Measurements from ENCODE around the gene CFAP69. TPM values are rescaled to one million over a fixed set of nuclear protein-coding genes. Genes with fewer than 3 reads are reported as not detected.

Gene CFAP69
- total and polyA plus RNA-seq, 2 of the 8 experiments (the other 6 are each of a cell fraction or from before 2014, with no cell fraction given) = 1.00 to 3.8 TPM

DNA sequence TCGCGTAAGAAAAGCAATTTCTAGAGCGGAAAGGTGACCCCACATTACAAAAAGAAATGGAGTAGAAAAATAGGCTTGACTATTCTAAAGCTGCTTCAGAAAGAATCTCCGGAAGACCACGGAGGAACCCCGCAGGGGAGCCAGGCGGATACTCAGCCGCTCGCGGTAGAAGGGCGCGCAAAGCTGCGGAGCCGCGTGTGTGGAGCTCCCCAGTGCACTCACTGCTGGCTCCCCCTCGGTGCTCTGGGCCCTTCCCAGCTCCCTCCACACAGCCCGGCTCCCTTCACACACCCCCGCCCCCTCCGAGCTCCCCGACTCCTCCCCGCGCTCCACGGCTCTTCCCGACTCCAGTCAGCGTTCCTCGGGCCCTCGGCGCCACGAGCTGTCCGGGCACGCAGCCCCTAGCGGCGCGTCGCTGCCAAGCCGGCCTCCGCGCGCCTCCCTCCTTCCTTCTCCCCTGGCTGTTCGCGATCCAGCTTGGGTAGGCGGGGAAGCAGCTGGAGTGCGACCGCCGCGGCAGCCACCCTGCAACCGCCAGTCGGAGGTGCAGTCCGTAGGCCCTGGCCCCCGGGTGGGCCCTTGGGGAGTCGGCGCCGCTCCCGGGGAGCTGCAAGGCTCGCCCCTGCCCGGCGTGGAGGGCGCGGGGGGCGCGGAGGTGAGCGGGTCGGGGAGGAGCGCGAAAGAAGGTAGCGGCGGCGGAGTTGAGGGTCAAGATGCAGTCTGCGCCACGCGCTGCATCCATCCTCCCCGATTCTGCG is 33.4 kb upstream of the CFAP69 start, which contains the start of gene STEAP2 (continued):
- TF ChIP-seq CBX5 (IDR thresholded peaks at IDR 0.05; ENCODE audit: low read depth, low read length) (no peak), BRCA1 (IDR thresholded peaks at IDR 0.05; ENCODE audit: low read depth, low read length) (no peak), SP2 (IDR thresholded peaks at IDR 0.05; ENCODE audit: low read length) (no peak), ZNF274 (IDR thresholded peaks at IDR 0.05; ENCODE audit: borderline replicate concordance, extremely low read depth, low read length) (no peak), TBP (IDR thresholded peaks at IDR 0.05; ENCODE audit: low read depth, low read length) (peak; percentile 58; the same call in 1 of the 2 replicates), TAF7 (optimal IDR thresholded peaks at IDR 0.05; ENCODE audit: borderline replicate concordance, low read depth, low read length) (peak; percentile 52), RNF2 (IDR thresholded peaks at IDR 0.05; ENCODE audit: borderline replicate concordance, low read depth, low read length, missing control alignments, poor library complexity, severe bottlenecking) (no peak), CTBP2 (IDR thresholded peaks at IDR 0.05; ENCODE audit: borderline replicate concordance, insufficient read depth, insufficient read length, low read length) (peak; percentile 97), MAFK (IDR thresholded peaks at IDR 0.05; ENCODE audit: low read depth, low read length) (no peak), CHD1 (IDR thresholded peaks at IDR 0.05; ENCODE audit: low read depth, low read length) (no peak), KDM4A (IDR thresholded peaks at IDR 0.05; ENCODE audit: low read depth, low read length, severe bottlenecking) (peak; percentile 91), TCF12 (IDR thresholded peaks at IDR 0.05; ENCODE audit: low read depth, low read length) (0 out of 2 replicates have a peak, but pooled peaks have one; percentile 4)
